Measurements from ENCODE around the gene RRP12. TPM values are rescaled to one million over a fixed set of nuclear protein-coding genes. Genes with fewer than 3 reads are reported as not detected.

RRP12 gene
- polyA plus RNA-seq, 1 of the 3 experiments (the other 2 are of a cell fraction): 46.4 TPM

DNA sequence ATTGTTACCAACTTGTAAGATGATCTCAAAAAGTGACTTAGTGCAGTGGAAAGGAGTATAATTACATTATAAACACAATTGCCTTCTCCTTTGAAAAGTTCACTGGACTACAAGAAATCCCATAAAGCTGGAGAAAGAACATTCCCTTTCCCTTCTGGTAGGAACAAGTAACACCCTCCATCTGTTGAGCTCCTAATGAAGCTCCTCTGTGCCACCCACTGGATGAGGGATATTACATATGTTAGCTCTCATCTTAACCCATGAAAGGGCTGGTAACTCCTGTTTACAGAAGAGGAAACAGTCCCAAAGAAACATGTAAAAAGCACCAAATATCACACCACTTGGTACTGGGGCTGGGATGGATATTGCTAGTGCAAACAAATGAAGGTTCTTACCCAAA lies 32.9 kb upstream of the RRP12 start (continued):
- TF ChIP-seq, protein P1, sequence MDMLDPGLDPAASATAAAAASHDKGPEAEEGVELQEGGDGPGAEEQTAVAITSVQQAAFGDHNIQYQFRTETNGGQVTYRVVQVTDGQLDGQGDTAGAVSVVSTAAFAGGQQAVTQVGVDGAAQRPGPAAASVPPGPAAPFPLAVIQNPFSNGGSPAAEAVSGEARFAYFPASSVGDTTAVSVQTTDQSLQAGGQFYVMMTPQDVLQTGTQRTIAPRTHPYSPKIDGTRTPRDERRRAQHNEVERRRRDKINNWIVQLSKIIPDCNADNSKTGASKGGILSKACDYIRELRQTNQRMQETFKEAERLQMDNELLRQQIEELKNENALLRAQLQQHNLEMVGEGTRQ (IDR thresholded peaks at IDR 0.05; ENCODE audit: borderline replicate concordance, low read depth, low read length): no peak

DNA sequence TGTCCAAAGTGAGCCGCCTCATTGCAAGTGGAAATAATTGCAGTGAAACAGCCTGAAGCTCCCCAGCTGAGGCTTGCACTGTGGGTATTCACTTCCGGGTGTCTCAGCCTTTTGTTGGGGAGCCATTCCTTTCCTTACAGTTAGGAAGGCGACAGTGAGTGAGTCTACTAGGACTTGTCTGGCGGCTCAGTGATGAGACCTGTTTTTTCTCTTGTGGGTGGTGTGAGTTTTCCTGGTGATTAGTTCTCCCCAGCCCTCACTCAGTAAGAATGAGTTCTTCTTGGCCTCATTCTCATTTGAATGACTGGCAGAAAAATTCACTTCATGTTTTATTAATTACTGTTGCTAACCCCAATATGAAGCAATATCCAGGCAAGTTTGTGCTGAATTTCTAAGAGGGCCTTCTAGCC lies 27.4 kb upstream of the RRP12 start:
- ChIA-PET POLR2A (no interaction called here), CTCF (interaction anchor here (1.2 to 1.5 kb wide), 2 partner anchors 22 to 28 kb away, joined by 4 to 6 read pairs; no protein-coding TSS in a partner anchor)
- Histone ChIP-seq H4K20me1 (ENCODE audit: insufficient read depth) (peaks cover 16% of the 10 kb centered on the region), H3K4me1 (ENCODE audit: control insufficient read depth in 1 of 2, insufficient read depth in 2 of 2, low read depth in 1 of 2, low read length in 1 of 2) (peaks cover 14 to 22% of the 10 kb centered on the region in 2 experiments; a peak in 3 of 4 replicates), H3K27ac (ENCODE audit: low read depth in 2 of 2, low read length in 1 of 2) (peak overlapping the region; percentile 69 to 93; a peak in 3 of 4 replicates), H3K9me2 (no peaks in the 10 kb centered on the region), H3K4me3 (ENCODE audit: low read depth in 2 of 2, low read length in 1 of 2) (peak overlapping the region; percentile 61 to 99), H2AFZ (ENCODE audit: low read depth) (no peak overlapping the region; the same call in 1 of the 2 replicates), H3F3A (replicated peaks; ENCODE audit: insufficient read depth) (peaks cover 52% of the 10 kb centered on the region), H3K9me3 (no peaks in the 10 kb centered on the region), H3K27me3 (ENCODE audit: insufficient read depth) (no peaks in the 10 kb centered on the region), H3K9ac (peak overlapping the region; percentile 93), H3K36me3 (replicated peaks in 1 of 2; ENCODE audit: control insufficient read depth in 1 of 2, insufficient read depth in 2 of 2, low read length in 1 of 2) (peaks cover 29 to 42% of the 10 kb centered on the region in 2 experiments), H3K79me2 (ENCODE audit: insufficient read depth) (peaks cover 68% of the 10 kb centered on the region), H3K4me2 (peak overlapping the region; percentile 94)
- DNase-seq: no peak
- WGBS (ENCODE audit: low lambda C conversion rate): 53% methylated on average over 4 of the region's 4 CpGs
- 0 out of 2 replicates have a peak, but pooled peaks have one; percentile 32 for TF ChIP-seq ELF1 (IDR thresholded peaks at IDR 0.05)
- no peak for TF ChIP-seq NRF1 (IDR thresholded peaks at IDR 0.05; ENCODE audit: low read depth, low read length)
- no peak for TF ChIP-seq RAD21 (IDR thresholded peaks at IDR 0.05; ENCODE audit: low read length)
- TF ChIP-seq, protein P2, sequence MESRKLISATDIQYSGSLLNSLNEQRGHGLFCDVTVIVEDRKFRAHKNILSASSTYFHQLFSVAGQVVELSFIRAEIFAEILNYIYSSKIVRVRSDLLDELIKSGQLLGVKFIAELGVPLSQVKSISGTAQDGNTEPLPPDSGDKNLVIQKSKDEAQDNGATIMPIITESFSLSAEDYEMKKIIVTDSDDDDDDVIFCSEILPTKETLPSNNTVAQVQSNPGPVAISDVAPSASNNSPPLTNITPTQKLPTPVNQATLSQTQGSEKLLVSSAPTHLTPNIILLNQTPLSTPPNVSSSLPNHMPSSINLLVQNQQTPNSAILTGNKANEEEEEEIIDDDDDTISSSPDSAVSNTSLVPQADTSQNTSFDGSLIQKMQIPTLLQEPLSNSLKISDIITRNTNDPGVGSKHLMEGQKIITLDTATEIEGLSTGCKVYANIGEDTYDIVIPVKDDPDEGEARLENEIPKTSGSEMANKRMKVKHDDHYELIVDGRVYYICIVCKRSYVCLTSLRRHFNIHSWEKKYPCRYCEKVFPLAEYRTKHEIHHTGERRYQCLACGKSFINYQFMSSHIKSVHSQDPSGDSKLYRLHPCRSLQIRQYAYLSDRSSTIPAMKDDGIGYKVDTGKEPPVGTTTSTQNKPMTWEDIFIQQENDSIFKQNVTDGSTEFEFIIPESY (IDR thresholded peaks at IDR 0.05; ENCODE audit: borderline replicate concordance, low read depth): no peak
- peak; percentile 33; the same call in 1 of the 2 replicates for TF ChIP-seq POLR2AphosphoS5 (IDR thresholded peaks at IDR 0.05; ENCODE audit: low read depth, low read length)
- TF ChIP-seq, protein P3, sequence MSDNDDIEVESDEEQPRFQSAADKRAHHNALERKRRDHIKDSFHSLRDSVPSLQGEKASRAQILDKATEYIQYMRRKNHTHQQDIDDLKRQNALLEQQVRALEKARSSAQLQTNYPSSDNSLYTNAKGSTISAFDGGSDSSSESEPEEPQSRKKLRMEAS (IDR thresholded peaks at IDR 0.05; ENCODE audit: low read depth): no peak

DNA sequence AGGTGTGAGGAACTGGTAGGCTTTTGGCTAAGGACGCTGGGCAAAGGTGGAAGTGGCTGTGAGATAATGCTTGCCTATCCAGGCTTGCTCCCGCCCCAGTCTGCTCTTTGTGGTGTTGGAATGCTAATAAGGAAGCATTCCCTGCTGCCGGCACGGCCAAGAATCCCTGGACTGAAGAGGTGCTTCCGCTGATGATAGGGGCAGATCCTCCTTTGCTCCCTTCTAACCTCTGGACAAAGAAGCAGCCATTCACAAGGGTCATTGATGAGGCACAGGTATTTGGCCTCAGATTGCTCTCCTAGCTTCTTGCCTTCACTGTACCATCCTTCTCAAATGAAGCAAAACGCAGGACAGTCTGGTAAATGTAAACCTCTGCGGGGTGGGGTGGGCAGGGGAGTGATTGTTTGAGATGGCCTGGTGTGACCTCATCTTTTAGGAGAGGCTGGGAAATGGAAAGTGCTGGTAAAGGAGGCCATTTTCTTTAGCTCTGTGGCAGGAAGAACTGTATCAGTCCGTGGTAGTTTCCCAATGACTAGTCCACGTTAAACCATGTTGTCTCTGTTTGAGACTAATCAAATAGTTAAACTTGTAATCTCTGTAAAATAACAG lies 26.5 kb upstream of the RRP12 start:
- Histone ChIP-seq H3K9me3 (no peaks in the 10 kb centered on the region), H3K4me3 (ENCODE audit: low read depth in 2 of 2, low read length in 1 of 2) (peak overlapping the region; percentile 61 to 99), H4K20me1 (ENCODE audit: insufficient read depth) (peaks cover 16% of the 10 kb centered on the region), H3K36me3 (replicated peaks in 1 of 2; ENCODE audit: control insufficient read depth in 1 of 2, insufficient read depth in 2 of 2, low read length in 1 of 2) (peaks cover 26 to 39% of the 10 kb centered on the region in 2 experiments), H3K27ac (ENCODE audit: low read depth in 2 of 2, low read length in 1 of 2) (peak overlapping the region; percentile 69 to 93), H3K27me3 (ENCODE audit: insufficient read depth) (no peaks in the 10 kb centered on the region), H3K4me2 (peak overlapping the region; percentile 94), H3K9me2 (no peaks in the 10 kb centered on the region), H3K4me1 (ENCODE audit: control insufficient read depth in 1 of 2, insufficient read depth in 2 of 2, low read depth in 1 of 2, low read length in 1 of 2) (peaks cover 14 to 28% of the 10 kb centered on the region in 2 experiments; a peak in 3 of 4 replicates), H2AFZ (ENCODE audit: low read depth) (no peak overlapping the region), H3F3A (replicated peaks; ENCODE audit: insufficient read depth) (peaks cover 56% of the 10 kb centered on the region), H3K9ac (peak overlapping the region; percentile 93), H3K79me2 (ENCODE audit: insufficient read depth) (peaks cover 68% of the 10 kb centered on the region)
- 8% methylated on average over 9 of the region's 9 CpGs for WGBS (ENCODE audit: low lambda C conversion rate)
- TF ChIP-seq RCOR1 (IDR thresholded peaks at IDR 0.05; ENCODE audit: low read length) (no peak), ELF1 (IDR thresholded peaks at IDR 0.05) (no peak), YY1 (IDR thresholded peaks at IDR 0.05; ENCODE audit: low read depth) (peak; percentile 62; the same call in 1 of the 2 replicates), FOXM1 (IDR thresholded peaks at IDR 0.05; ENCODE audit: low read depth) (no peak), JUND (IDR thresholded peaks at IDR 0.05) (no peak)
- ChIA-PET POLR2A (no interaction called here), CTCF (interaction anchor here (1.0 to 1.5 kb wide), 3 partner anchors 10 to 27 kb away, joined by 3 to 6 read pairs (median 4); no protein-coding TSS in a partner anchor)
- peak; percentile 33 for DNase-seq
